Measurements from ENCODE around the gene CATSPER4.

DNA sequence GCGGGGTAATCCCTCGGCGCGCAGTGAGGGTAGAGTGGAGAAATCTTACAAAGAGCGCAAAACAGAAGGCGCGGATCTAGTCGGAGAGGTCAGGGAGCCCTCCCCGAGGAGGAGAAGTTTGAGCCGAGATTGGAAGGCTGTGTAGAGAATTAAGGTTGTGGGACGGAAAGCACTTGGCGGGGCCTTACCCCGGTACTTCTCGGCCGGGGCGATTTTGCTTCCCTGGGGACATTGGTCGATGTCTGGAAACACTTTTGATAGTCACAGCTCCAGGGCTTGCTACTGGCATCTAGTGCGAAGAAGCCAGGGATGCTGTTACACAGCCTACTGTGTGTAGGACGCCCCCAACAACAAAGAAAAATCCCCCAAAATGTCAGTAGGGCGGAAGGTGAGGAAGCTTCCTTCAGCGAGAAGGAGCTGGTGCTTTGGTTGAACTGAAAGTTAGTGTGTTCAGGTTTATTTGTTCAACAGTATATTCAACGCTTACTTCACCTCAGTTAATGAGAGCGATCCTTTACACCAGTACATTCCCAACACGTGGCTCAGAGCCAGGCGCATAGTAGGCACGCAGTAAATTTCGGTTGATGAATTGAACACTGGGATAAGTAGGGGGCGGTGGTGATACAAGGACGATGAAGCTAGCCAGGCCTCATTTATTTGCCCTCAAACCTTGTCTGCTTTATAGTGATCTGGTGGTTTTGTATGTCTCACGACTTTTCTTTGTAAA is 44.4 kb downstream of the CATSPER4 start:
- TF ChIP-seq POLR2A (IDR thresholded peaks at IDR 0.05) = no peak
- TF ChIP-seq, protein P1, sequence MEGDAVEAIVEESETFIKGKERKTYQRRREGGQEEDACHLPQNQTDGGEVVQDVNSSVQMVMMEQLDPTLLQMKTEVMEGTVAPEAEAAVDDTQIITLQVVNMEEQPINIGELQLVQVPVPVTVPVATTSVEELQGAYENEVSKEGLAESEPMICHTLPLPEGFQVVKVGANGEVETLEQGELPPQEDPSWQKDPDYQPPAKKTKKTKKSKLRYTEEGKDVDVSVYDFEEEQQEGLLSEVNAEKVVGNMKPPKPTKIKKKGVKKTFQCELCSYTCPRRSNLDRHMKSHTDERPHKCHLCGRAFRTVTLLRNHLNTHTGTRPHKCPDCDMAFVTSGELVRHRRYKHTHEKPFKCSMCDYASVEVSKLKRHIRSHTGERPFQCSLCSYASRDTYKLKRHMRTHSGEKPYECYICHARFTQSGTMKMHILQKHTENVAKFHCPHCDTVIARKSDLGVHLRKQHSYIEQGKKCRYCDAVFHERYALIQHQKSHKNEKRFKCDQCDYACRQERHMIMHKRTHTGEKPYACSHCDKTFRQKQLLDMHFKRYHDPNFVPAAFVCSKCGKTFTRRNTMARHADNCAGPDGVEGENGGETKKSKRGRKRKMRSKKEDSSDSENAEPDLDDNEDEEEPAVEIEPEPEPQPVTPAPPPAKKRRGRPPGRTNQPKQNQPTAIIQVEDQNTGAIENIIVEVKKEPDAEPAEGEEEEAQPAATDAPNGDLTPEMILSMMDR (IDR thresholded peaks at IDR 0.05) = no peak
- no peak for TF ChIP-seq POLR2AphosphoS5 (IDR thresholded peaks at IDR 0.05)

Data from transverse colon (tissue), 4 donors.